Measurements from ENCODE around the gene P2RY6.

Gene P2RY6

DNA sequence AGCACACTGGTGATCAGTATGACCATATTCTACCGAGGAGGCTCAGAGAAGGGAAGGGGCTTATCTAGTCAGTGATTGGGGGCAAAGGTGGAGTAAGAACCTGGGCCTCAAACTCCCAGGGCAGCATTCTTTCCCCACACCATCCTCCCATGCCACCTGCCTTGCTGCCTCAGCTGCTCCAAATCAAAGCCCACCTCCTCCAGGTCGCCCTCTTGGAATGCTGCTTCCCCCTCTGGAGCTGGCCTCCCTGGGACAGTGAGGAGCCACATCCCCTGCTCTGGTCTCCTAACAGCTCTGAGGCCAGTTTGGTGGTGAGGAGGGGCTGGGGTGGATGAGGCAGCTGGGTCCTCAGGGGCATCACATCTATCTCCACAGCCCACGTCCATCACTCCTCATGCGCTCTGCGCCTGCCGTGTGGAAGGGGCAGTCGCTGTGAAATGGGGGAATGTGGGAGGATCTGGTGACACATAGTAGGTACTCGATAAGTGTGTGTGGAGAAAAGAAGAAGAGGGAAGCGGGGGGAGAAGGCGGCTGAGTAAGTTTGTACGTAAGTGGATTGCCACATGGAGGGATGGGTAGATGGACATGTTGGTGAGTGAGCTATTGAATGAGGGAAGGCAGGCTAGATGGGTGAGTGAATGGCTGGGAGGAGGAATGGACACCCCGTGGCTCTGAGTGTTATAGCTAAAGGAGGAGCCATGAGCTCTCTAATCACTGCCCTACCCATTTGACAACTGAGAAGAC, 19.8 kb downstream of the P2RY6 start:
- Mint-ChIP-seq H3K27ac (no peak overlapping the region), H3K4me1 (ENCODE audit: low read depth) (peaks cover 6% of the 10 kb centered on the region), H3K36me3 (no peaks in the 10 kb centered on the region), H3K27me3 (no peaks in the 10 kb centered on the region), H3K9me3 (ENCODE audit: low read depth) (no peaks in the 10 kb centered on the region), H3K4me3 (no peak overlapping the region)

DNA sequence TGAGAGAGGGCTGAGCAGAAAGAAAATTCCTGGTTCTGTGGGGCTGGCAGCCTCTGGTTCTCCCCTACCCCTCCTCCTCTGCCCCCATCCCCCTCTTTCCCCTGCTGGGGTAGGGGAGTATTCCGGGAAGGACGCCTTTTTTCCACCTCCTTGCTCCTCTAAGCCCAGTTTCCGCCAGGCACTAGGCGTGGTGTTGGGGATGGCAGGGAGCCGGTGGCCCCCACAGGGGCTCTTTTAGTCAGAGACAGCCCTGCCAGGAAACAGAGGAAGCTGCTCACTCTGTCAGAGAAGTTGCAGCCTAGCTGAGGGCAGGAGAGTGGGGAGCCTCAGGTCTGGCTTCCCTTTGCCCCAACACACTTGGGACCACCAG, 20.4 kb downstream of the P2RY6 start:
- H3K36me3 Mint-ChIP-seq = no peaks in the 10 kb centered on the region
- H3K27me3 Mint-ChIP-seq = no peaks in the 10 kb centered on the region
- no peak overlapping the region for H3K27ac Mint-ChIP-seq
- no peak overlapping the region for H3K4me3 Mint-ChIP-seq
- H3K9me3 Mint-ChIP-seq (ENCODE audit: low read depth) = no peaks in the 10 kb centered on the region
- H3K4me1 Mint-ChIP-seq (ENCODE audit: low read depth) = peaks cover 6% of the 10 kb centered on the region

- Mint-ChIP-seq H3K27ac (no peak overlapping the region), H3K4me1 (ENCODE audit: low read depth) (peaks cover 6% of the 10 kb centered on the region), H3K9me3 (ENCODE audit: low read depth) (no peaks in the 10 kb centered on the region), H3K4me3 (no peak overlapping the region), H3K27me3 (peaks cover under 1% of the 10 kb centered on the region), H3K36me3 (no peaks in the 10 kb centered on the region)
Observed at GRCh38 chr11:73293356-73293936, 21.3 kb downstream of the P2RY6 start.

GRCh38 chr11:73294604-73295003, 22.5 kb downstream of the P2RY6 start:
- Mint-ChIP-seq H3K27ac (no peak overlapping the region), H3K9me3 (ENCODE audit: low read depth) (no peaks in the 10 kb centered on the region), H3K36me3 (no peaks in the 10 kb centered on the region), H3K4me1 (ENCODE audit: low read depth) (peaks cover 2% of the 10 kb centered on the region), H3K27me3 (peaks cover 1% of the 10 kb centered on the region), H3K4me3 (no peak overlapping the region)

DNA sequence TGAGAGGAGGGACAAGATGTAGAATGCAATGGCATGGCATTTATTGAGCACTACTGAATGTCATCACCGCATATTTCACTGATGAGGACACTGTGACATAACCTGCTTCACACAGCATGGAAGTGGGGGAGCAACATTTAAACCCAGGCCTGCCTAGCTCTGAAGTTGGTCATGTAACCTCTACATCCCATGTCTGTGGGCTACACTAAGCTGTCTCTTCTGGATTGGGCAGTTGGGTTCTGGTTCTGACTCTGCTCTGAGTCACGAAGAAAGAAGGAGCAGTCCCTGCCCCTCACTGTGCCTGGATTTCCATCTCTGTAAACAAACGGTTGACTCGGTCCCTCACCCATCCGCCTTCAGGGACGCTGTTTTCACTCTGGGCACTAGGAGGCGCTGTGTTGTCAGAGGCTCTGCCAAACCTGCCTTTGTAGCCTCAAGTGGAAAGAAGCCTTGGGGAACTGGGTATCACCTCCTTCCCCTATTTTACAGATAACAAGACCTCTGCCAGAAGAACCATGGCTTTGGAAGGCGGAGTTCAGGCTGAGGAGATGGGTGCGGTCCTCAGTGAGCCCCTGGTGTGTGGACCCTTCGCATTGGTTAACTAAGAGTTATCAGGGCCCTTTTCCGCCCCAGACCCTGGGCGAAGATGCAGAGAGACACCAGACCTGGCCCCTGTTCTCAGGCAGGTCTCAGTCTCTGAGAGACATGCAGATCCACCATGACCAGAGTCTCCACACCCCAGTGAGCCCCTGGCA, 23.3 kb downstream of the P2RY6 start:
- no peak overlapping the region for H3K4me3 Mint-ChIP-seq
- peaks cover 1% of the 10 kb centered on the region for H3K27me3 Mint-ChIP-seq
- H3K4me1 Mint-ChIP-seq (ENCODE audit: low read depth) = peaks cover 2% of the 10 kb centered on the region
- H3K27ac Mint-ChIP-seq = no peak overlapping the region
- H3K9me3 Mint-ChIP-seq (ENCODE audit: low read depth) = no peaks in the 10 kb centered on the region
- no peaks in the 10 kb centered on the region for H3K36me3 Mint-ChIP-seq

DNA sequence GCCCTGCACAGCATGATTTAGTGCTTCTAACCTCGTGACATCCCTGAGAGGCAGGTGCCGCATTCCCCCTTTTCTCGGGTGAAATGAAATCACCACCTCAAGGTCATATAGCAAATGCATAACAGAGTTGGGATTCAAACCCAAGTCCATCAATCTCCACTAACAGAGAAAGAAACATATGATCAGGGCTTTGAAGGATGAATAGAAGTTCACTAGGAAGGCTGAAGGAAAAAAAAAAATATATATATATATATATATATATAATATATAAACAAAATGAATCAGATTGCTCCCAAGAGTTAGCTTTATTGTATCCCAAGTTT, 23.8 kb downstream of the P2RY6 start:
- Mint-ChIP-seq H3K27ac (no peak overlapping the region), H3K4me3 (no peak overlapping the region), H3K27me3 (peaks cover 1% of the 10 kb centered on the region), H3K4me1 (ENCODE audit: low read depth) (peaks cover 2% of the 10 kb centered on the region), H3K9me3 (ENCODE audit: low read depth) (no peaks in the 10 kb centered on the region), H3K36me3 (no peaks in the 10 kb centered on the region)

DNA sequence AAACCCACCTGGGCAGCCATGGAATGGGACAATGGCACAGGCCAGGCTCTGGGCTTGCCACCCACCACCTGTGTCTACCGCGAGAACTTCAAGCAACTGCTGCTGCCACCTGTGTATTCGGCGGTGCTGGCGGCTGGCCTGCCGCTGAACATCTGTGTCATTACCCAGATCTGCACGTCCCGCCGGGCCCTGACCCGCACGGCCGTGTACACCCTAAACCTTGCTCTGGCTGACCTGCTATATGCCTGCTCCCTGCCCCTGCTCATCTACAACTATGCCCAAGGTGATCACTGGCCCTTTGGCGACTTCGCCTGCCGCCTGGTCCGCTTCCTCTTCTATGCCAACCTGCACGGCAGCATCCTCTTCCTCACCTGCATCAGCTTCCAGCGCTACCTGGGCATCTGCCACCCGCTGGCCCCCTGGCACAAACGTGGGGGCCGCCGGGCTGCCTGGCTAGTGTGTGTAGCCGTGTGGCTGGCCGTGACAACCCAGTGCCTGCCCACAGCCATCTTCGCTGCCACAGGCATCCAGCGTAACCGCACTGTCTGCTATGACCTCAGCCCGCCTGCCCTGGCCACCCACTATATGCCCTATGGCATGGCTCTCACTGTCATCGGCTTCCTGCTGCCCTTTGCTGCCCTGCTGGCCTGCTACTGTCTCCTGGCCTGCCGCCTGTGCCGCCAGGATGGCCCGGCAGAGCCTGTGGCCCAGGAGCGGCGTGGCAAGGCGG, 24.5 kb downstream of the P2RY6 start:
- Mint-ChIP-seq H3K27ac (no peak overlapping the region), H3K4me3 (no peak overlapping the region), H3K36me3 (no peaks in the 10 kb centered on the region), H3K4me1 (ENCODE audit: low read depth) (peaks cover 2% of the 10 kb centered on the region), H3K27me3 (peaks cover 1% of the 10 kb centered on the region), H3K9me3 (ENCODE audit: low read depth) (no peaks in the 10 kb centered on the region)

DNA sequence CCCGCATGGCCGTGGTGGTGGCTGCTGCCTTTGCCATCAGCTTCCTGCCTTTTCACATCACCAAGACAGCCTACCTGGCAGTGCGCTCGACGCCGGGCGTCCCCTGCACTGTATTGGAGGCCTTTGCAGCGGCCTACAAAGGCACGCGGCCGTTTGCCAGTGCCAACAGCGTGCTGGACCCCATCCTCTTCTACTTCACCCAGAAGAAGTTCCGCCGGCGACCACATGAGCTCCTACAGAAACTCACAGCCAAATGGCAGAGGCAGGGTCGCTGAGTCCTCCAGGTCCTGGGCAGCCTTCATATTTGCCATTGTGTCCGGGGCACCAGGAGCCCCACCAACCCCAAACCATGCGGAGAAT, 25.1 kb downstream of the P2RY6 start:
- H3K27ac Mint-ChIP-seq = no peak overlapping the region
- H3K4me3 Mint-ChIP-seq = no peak overlapping the region
- H3K9me3 Mint-ChIP-seq (ENCODE audit: low read depth) = no peaks in the 10 kb centered on the region
- peaks cover 2% of the 10 kb centered on the region for H3K4me1 Mint-ChIP-seq (ENCODE audit: low read depth)
- H3K36me3 Mint-ChIP-seq = no peaks in the 10 kb centered on the region
- H3K27me3 Mint-ChIP-seq = peaks cover 1% of the 10 kb centered on the region

DNA sequence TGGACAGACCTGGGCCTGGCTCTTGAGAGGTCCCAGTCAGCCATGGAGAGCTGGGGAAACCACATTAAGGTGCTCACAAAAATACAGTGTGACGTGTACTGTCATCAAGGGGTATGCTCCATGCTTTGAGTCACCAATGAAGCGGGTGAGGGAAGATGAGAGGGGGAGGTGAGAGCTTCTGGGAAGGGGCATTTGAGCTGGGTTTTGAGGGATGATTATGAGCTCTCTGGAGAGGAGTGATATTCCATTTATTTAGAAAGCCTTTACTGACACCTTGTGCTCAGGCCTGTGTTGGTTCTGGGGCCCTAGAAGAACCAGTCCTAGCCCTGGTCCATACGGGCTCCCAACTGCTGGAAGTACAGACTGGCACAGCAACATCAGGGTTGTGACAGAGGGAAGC, 25.6 kb downstream of the P2RY6 start:
- H3K9me3 Mint-ChIP-seq (ENCODE audit: low read depth) = no peaks in the 10 kb centered on the region
- H3K27ac Mint-ChIP-seq = no peak overlapping the region
- peaks cover 1% of the 10 kb centered on the region for H3K27me3 Mint-ChIP-seq
- no peak overlapping the region for H3K4me3 Mint-ChIP-seq
- no peaks in the 10 kb centered on the region for H3K36me3 Mint-ChIP-seq
- peaks cover 2% of the 10 kb centered on the region for H3K4me1 Mint-ChIP-seq (ENCODE audit: low read depth)

DNA sequence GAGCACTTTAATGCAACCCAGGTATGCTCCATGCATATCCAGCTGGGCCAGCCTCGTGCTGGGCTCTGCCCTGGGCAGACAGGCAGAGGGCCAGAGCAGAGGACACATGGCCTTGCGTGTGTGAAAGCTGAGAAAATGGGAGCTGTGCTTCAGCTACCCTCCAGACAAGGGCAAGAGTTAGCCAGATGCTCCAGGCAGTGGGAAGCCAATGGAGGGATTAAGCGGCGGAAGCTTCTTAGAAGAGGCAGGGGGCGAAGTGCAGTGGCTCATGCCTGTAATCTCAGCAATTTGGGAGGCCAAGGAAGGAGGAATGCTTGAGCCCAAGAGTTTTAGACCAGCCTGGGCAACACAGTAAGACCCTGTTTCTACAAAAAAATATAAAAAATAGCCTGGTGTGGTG, 26.1 kb downstream of the P2RY6 start:
- no peaks in the 10 kb centered on the region for H3K36me3 Mint-ChIP-seq
- H3K4me1 Mint-ChIP-seq (ENCODE audit: low read depth) = peaks cover 2% of the 10 kb centered on the region
- peaks cover 3% of the 10 kb centered on the region for H3K27me3 Mint-ChIP-seq
- no peaks in the 10 kb centered on the region for H3K9me3 Mint-ChIP-seq (ENCODE audit: low read depth)
- no peak overlapping the region for H3K4me3 Mint-ChIP-seq
- H3K27ac Mint-ChIP-seq = no peak overlapping the region

GRCh38 chr11:73299751-73300150, 27.6 kb downstream of the P2RY6 start:
- H3K4me3 Mint-ChIP-seq = no peak overlapping the region
- H3K9me3 Mint-ChIP-seq (ENCODE audit: low read depth) = no peaks in the 10 kb centered on the region
- H3K27me3 Mint-ChIP-seq = peaks cover 7% of the 10 kb centered on the region

GRCh38 chr11:73306069-73306841, 34.1 kb downstream of the P2RY6 start:
- H3K27me3 Mint-ChIP-seq = peaks cover 10% of the 10 kb centered on the region
- H3K4me1 Mint-ChIP-seq (ENCODE audit: low read depth) = peaks cover 10% of the 10 kb centered on the region
- H3K4me3 Mint-ChIP-seq = peak overlapping the region; percentile 93
- no peak overlapping the region for H3K27ac Mint-ChIP-seq
- no peaks in the 10 kb centered on the region for H3K36me3 Mint-ChIP-seq
- H3K9me3 Mint-ChIP-seq (ENCODE audit: low read depth) = no peaks in the 10 kb centered on the region

More at GRCh38 chr11:73299751-73300150, 27.6 kb downstream of the P2RY6 start:
- no peak overlapping the region for H3K27ac Mint-ChIP-seq
- peaks cover 2% of the 10 kb centered on the region for H3K4me1 Mint-ChIP-seq (ENCODE audit: low read depth)
- H3K36me3 Mint-ChIP-seq = no peaks in the 10 kb centered on the region

DNA sequence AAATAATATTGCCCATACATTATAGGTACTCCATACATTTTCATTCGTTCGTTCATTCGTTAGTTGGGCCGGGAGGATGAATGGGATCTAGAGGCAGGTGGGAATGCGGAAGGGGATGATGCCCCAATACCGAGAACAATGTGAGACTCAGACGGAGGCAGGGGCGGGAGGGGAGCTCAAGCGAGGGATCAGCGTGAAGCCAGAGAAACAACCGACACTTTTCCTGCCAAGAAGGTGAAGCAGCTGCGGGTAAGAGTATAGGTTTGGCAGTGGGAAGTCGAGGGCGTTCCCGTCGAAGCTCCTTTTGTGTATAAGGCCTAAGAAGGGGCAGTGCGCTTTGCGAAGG, 34.8 kb downstream of the P2RY6 start:
- H3K36me3 Mint-ChIP-seq = no peaks in the 10 kb centered on the region
- peaks cover 10% of the 10 kb centered on the region for H3K27me3 Mint-ChIP-seq
- H3K4me1 Mint-ChIP-seq (ENCODE audit: low read depth) = peaks cover 10% of the 10 kb centered on the region
- H3K4me3 Mint-ChIP-seq = peak overlapping the region; percentile 93
- H3K27ac Mint-ChIP-seq = peak overlapping the region; percentile 5
- H3K9me3 Mint-ChIP-seq (ENCODE audit: low read depth) = no peaks in the 10 kb centered on the region

GRCh38 chr11:73307323-73308002, 35.3 kb downstream of the P2RY6 start:
- no peaks in the 10 kb centered on the region for H3K9me3 Mint-ChIP-seq (ENCODE audit: low read depth)
- H3K27ac Mint-ChIP-seq = no peak overlapping the region
- peaks cover 10% of the 10 kb centered on the region for H3K27me3 Mint-ChIP-seq
- H3K4me3 Mint-ChIP-seq = peak overlapping the region; percentile 93
- peaks cover 10% of the 10 kb centered on the region for H3K4me1 Mint-ChIP-seq (ENCODE audit: low read depth)
- H3K36me3 Mint-ChIP-seq = no peaks in the 10 kb centered on the region
